NCI-H1436 (cell line): ENCODE data around the gene GALNT2.

Experiments
- DNase-seq: peaks from one replicate; lab custom pipeline; 2025; lab: John Stamatoyannopoulos, UW

Gene GALNT2

GRCh38 chr1:230112782-230113181 is 45.7 kb downstream of the GALNT2 start:
- no peak for DNase-seq

DNA sequence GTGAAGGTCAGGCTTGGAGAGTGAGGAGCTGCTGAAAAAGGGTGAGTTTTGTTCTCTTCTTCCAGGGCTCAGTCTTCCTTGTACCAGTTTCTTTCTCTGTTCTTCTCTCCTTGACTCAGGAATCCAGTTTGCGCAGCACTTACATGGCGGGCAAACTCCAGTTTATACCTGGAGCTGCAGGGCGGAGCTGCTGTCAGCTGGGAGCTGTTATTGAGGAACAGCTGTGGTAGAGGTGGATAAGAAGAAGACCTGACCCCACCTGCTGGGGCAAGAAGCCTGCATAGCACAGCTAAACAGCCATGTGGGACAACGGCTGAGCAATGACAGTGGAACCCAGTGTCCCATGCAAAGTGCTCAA is 46.2 kb downstream of the GALNT2 start:
- no peak for DNase-seq

- no peak for DNase-seq
Measured at GRCh38 chr1:230113593-230114236, 46.7 kb downstream of the GALNT2 start.

GRCh38 chr1:230114237-230114651 is 47.2 kb downstream of the GALNT2 start:
- no peak for DNase-seq

- DNase-seq = no peak
Measured at GRCh38 chr1:230117694-230118093, 50.7 kb downstream of the GALNT2 start.

- DNase-seq = no peak
Measured at GRCh38 chr1:230119340-230119739, 52.3 kb downstream of the GALNT2 start.

GRCh38 chr1:230120289-230120920 is 53.4 kb downstream of the GALNT2 start:
- DNase-seq = no peak

- DNase-seq = no peak
Measured at GRCh38 chr1:230120921-230121381, 53.9 kb downstream of the GALNT2 start.

DNA sequence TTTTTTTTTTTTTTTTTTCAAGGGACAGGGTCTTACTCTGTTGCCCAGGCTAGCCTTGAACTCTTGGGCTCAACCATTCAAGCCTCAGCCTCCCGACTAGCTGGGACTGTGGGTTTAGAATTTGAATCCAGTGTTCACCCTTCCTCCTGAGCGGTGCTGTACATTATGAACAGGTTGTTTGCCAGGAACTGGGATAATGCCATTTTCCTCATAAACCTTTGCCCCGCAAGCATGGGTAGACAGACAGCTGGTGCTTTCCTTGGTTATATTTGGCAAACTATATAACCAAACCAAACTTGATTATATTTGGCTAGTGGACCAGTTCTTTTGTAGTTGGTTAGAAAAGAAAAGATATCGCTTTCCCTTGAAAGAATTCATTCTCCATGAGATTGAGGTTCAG is 54.9 kb downstream of the GALNT2 start:
- DNase-seq = no peak

DNA sequence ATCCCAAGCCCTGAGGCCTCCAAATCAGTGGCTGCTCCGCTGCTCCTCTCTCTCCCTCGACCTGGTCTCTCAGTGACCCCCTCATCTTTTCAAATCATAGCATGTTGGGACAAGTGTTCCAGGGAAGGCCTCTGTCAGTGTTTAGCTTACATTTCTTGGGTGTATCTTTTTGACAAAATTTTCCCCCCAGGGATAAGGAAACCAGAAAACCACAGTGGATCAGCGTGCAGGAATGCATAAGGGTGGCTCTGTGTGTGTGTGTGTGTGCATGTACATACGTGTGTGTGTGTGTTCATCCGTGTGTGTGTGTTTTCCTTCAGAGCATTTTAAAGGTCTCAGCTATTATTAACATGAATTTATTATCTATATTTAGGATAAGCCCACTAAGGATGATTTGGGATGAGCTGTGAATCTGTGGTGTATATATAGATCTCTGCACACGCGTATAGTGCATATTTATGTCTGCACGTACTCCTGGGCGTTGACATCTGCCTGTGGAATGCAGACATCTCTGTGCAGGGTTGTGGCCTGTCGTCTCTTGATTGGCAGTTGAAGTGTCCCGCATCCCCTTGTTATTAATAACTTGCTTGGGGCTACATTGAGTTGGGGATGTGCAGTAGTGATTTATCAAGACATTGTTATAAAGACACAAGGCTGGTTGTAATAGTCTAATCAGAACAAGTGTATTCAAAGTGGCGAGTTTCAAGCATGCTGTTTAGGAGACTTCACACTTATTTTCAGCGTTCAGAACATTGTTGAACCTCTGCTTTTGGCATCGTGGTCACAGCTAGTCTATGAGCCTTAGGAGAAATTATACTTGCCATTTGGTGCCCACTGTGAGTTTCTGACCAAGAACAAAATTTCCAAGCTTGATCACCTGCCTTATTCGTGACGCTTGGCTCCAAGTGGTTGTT is 55.6 kb downstream of the GALNT2 start:
- no peak for DNase-seq

GRCh38 chr1:230123280-230124185 is 56.5 kb downstream of the GALNT2 start:
- DNase-seq = no peak

- DNase-seq = no peak
Measured at GRCh38 chr1:230124186-230125128, 57.4 kb downstream of the GALNT2 start.

DNA sequence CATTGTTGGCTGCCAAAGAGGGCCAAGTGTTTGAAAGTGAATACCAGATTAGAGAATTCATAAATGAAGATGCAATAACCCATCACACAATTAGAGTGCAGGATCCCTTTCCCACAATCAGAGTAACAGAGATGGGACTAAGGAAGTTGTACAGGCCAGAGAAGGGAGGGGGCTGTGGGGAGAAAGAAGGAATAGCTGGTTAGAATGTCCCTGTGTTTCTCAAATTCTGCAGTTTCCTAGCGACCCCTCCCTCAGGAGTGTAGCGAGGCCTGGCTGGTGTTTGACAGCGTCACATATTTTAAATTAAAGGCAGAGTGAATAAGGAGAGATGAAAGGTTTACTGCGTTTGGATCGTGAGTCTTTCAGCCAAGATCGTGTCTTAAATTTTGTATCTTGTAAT is 58.1 kb downstream of the GALNT2 start:
- no peak for DNase-seq

GRCh38 chr1:230125640-230126528 is 58.8 kb downstream of the GALNT2 start:
- DNase-seq = no peak

- no peak for DNase-seq
Measured at GRCh38 chr1:230126529-230127104, 59.6 kb downstream of the GALNT2 start.

DNA sequence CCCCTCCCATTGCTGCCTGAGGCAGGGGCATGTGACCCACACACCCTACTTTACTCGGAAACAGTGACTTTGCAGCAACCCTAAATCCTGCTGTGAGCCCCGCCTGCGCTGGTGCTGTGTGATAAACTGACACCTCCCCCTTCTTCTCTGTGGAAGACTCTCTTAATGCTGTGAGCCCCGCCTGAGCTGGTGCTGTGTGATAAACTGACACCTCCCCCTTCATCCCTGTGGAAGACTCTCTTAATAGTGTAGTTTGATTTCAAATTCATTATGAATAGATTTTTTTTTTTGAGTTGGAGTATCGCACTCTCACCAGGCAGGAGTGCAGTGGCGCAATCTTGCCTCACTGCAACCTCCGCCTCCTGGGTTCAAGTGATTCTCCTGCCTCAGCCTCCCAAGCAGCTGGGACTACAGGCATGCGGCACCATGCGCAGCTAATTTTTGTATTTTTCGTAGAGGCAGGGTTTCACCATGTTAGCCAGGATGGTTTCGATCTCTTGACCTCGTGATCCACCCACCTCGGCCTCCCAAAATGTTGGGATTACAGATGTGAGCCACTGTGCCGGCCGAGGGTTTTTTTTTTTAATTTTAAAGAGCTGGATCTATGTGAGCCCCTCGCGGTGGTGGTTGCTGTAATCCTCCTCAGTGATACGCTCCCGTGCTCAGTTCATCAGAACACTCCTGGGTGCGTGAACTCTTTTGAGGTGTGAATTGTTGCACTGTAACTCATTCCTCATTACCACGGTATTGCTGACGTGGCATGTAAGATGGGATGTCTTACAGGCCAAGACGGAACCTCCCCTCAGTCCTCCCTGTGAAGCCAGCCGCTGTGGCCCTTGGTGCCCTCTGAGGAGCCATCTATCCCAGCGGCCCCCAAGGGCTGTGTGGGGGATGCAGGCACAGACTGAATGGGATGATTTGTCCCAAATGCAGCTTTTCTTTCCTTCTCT is 60.3 kb downstream of the GALNT2 start:
- no peak for DNase-seq

DNA sequence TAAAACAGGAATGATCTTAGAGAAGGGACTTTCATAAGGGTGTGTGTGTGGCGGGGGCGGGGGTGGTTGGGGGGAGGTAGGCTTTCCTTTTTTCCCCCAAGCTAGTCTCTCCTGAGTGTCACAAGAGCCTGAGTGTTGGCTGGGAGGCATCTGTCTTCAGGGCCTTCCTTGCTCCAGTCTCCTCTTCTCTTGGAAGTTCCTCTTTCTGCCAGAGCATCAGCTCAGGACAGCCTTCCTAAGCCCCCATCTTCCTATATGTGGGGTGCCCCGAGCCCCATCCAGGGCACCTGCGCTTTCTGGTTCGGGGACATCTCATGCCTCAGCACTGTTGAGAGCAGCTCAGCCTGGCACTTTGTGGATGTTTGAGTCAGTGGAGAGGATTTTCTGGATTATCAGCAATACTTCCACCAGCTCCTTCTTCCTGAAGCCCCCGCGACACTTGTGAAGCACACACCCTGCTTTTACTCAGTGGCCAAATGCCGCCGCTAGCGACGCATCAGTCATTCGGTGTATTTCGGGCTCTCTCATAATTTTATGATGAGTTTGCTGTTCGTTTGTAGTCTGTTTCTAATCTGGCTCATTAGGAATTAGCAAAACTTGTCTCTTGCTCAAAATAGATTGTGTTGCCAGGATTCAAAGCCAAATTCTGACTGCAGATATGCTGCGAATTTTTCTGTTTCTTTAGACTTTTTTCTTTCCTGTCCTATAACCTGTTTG is 61.7 kb downstream of the GALNT2 start:
- DNase-seq = no peak
